RWPE2 (cell line): ENCODE results near the gene ZPBP.

Experiments used
- ATAC-seq: fragments of 200-7000 bp; cut with Tn5 transposase; 3 replicates; pipeline ENCODE4 v1.9.1; 2021; ENCODE audit warnings: low read depth
- DNase-seq: peaks from one replicate; pipeline ENCODE4 v3.0.0-alpha.2; 2020; ENCODE audit warnings: low spot score
- H3K27ac ChIP-seq: fragments of 450-650 bp; 2 replicates; pipeline ENCODE4 v1.5.1; 2017; ENCODE audit warnings: mild to moderate bottlenecking; ENCODE audit not compliant: poor library complexity, severe bottlenecking
- H3K27me3 ChIP-seq: fragments of 250-450 bp; sonication (Bioruptor Pico); 2 replicates; pipeline ENCODE4 v1.5.1; 2021; ENCODE audit warnings: mild to moderate bottlenecking, moderate library complexity; ENCODE audit not compliant: insufficient read depth, poor library complexity, severe bottlenecking
- H3K36me3 ChIP-seq: fragments of 250-450 bp; sonication (Bioruptor Pico); 2 replicates; pipeline ENCODE4 v1.5.1; 2020; ENCODE audit warnings: low read depth, mild to moderate bottlenecking, moderate library complexity
- H3K4me1 ChIP-seq: fragments of 250-450 bp; sonication (Bioruptor Pico); 2 replicates; pipeline ENCODE4 v1.5.1; 2021; ENCODE audit warnings: mild to moderate bottlenecking, moderate library complexity; ENCODE audit not compliant: insufficient read depth, poor library complexity, severe bottlenecking
- H3K4me3 ChIP-seq: fragments of 250-450 bp; sonication (Bioruptor Pico); 2 replicates; pipeline ENCODE4 v1.5.1; 2021; ENCODE audit warnings: mild to moderate bottlenecking, moderate library complexity; ENCODE audit not compliant: severe bottlenecking
- H3K9me3 ChIP-seq: fragments of 250-450 bp; sonication (Bioruptor Pico); 2 replicates; pipeline ENCODE4 v1.5.1; 2021; ENCODE audit warnings: mild to moderate bottlenecking, moderate library complexity; ENCODE audit not compliant: severe bottlenecking
- CTCF ChIP-seq: fragments of 450-650 bp; IDR thresholded peaks from one replicate; pipeline ENCODE4 v1.5.1; 2017; ENCODE audit warnings: mild to moderate bottlenecking, moderate library complexity; ENCODE audit not compliant: poor library complexity, severe bottlenecking

The ZPBP gene

DNA sequence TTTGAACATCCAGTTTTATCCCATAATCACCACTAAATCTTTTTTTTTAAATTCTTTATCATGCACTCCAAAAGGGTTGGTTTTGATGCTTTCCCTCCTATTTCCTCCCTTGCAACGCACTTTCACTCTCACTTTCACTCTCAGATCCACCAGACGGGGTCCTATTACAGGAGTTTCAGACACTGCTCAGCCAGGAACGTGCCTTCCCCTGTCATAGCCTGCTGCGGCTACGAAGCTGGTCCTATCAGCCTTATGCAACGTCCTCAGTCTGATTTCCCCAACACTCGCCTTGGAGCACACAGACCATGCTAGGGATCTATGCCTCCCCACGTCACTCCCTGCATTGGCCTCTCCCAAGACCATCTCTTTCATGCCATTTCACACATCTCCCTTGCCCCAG, 23.4 kb downstream of the ZPBP start:
- peak; percentile 64 for ATAC-seq
- DNase-seq, result no peak
- Histone ChIP-seq H3K27ac (peak overlapping the region; percentile 2), H3K36me3 (no peaks in the 10 kb centered on the region), H3K4me3 (peak overlapping the region; percentile 26), H3K9me3 (peaks cover 3% of the 10 kb centered on the region), H3K4me1 (peaks cover 2% of the 10 kb centered on the region), H3K27me3 (no peaks in the 10 kb centered on the region)
- no peak for TF ChIP-seq CTCF

DNA sequence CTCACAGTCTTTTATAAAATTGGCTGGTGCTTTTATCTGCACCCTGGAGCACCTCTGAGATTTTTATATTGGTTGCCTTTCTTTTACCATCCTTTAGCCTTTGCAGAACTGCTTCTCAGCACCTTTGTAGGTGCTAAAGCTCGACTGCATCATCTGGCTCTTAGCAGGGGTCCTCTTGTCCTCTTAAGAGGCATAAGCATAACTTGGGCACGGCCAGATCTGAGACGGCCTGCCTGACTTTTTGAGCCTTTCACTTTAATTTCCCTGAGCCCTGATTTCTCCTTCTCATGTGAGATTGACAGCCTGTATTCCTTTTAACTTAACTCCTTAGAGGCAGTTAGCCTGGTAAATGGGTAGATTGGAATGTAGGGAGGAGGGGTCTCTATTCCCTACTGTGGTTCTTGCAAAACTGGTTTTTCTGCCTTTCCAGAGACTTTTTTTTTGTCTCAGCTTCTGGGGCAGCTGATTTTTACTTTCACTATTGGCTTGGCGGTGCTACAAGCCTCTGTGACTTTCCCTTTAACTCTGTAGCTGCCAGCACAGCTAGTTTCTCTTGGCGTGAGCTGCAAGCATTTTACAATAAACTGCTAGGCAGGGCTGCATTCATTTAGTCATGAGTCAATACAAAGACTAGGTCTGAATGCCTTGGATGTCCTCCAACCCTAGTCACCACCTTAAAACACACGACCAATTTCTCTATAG, 24.0 kb downstream of the ZPBP start:
- peaks cover 2% of the 10 kb centered on the region for H3K4me1 ChIP-seq
- peaks cover 3% of the 10 kb centered on the region for H3K9me3 ChIP-seq
- peak overlapping the region; percentile 26 for H3K4me3 ChIP-seq
- H3K27ac ChIP-seq, result peak overlapping the region; percentile 2
- ATAC-seq (peak; percentile 79), DNase-seq (no peak)
- H3K36me3 ChIP-seq, result no peaks in the 10 kb centered on the region
- TF ChIP-seq CTCF, result no peak
- no peaks in the 10 kb centered on the region for H3K27me3 ChIP-seq

DNA sequence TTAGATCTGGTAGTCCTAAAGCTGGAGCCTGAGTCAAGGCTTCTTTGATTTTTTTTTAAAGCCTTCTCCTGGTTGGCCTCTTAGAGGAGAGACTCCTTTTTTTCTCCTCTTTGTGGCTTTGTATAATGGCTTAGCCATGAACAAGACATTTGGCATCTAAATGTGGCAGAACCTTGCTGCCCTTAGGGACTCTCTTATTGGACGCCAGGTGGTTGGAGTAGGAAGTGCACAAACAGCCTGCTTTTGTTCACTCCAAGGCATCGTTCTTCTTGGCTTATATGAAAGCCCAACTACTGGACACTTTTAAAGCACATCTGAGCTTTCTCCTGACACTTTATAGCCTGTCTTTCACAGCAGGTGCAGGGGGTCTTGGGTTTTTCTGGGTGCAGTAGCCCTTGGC, 25.0 kb downstream of the ZPBP start:
- peak; percentile 41; the same call in 2 of the 3 replicates for ATAC-seq
- Histone ChIP-seq H3K4me3 (no peak overlapping the region), H3K36me3 (no peaks in the 10 kb centered on the region), H3K27ac (no peak overlapping the region), H3K27me3 (no peaks in the 10 kb centered on the region), H3K4me1 (peaks cover 2% of the 10 kb centered on the region), H3K9me3 (no peaks in the 10 kb centered on the region)
- TF ChIP-seq CTCF, result peak; percentile 15
- no peak for DNase-seq

DNA sequence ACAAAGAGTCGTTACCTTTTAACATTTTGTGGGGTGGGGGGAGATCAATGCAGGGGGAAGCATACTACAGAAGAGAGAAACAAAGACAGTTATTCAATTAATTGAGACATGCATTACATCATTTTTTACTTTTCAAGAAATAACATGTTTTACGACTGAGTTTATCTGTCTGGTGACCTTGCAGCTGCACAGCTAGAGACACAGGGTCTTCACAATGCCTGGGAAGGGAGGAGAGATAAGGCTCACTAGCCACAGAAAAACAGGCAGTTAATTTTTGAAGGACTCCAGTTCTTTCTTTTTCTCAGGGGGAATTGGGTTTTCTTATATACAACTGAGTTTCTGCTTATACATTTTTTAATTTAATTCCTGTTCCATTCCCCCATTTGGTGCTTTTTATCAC, 30.1 kb downstream of the ZPBP start:
- Histone ChIP-seq H3K27ac (no peak overlapping the region), H3K4me1 (no peaks in the 10 kb centered on the region), H3K36me3 (no peaks in the 10 kb centered on the region), H3K9me3 (no peaks in the 10 kb centered on the region), H3K27me3 (peaks cover 21% of the 10 kb centered on the region), H3K4me3 (no peak overlapping the region)
- DNase-seq (no peak), ATAC-seq (no peak)
- TF ChIP-seq CTCF, result no peak

DNA sequence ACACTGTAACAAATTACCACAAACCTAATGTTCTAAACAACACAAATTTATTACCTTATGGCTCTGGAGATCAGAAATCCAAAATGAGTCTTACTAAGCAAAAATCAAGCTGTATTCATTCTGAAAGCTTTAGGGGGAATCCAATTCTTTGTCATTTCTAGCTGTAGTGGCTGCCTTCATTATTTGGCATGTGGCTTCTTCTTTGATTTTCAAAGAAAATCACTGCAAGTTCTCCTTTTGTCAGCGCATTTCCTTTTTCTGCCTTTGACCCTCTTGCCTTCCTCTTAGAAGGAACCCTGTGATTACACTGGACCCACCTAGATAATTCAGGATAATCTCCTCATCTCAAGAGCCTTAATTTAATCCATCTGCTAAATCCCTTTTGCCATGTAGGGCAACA, 36.9 kb downstream of the ZPBP start:
- peaks cover 45% of the 10 kb centered on the region for H3K27me3 ChIP-seq
- H3K9me3 ChIP-seq, result no peaks in the 10 kb centered on the region
- H3K36me3 ChIP-seq, result no peaks in the 10 kb centered on the region
- no peaks in the 10 kb centered on the region for H3K4me1 ChIP-seq
- H3K27ac ChIP-seq, result no peak overlapping the region
- no peak for TF ChIP-seq CTCF
- no peak overlapping the region for H3K4me3 ChIP-seq
- ATAC-seq (no peak), DNase-seq (no peak)
